ENCODE results near the gene RILP. TPM values are rescaled to one million over a fixed set of nuclear protein-coding genes. Genes with fewer than 3 reads are reported as not detected.

The RILP gene
- polyA plus RNA-seq, 2 of the 4 experiments (the other 2 are of a cell fraction), result 6.4 to 6.8 TPM

DNA sequence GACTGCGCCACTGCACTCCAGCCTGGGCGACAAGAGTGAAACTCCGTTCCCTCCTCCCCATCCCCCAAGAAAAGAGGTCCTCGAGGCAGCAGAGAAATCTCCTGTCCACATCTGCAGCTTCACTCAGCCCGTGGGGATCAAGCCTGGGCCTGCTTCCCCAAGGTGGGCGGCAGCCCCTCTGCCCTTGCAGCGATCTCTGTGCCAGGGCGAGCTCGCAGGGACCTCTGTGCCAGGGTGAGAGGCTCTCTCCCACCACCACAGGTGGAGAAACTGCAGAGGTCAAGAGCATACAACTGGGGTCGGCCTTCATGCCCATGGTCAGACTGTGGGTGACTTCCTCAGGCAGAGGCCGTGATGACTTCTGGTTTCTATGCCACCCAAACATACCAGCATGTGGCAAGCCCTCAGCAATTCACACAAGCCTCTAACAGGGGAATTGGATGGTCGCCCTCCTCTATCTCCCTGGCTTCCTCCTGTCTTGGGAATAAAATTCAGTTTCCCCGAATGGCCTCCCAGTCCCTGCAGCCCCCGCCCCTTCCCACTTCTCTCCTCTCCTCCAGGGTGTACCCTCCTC, 26.5 kb downstream of the RILP start (continued):
- TF ChIP-seq POLR2A (IDR thresholded peaks at IDR 0.05; ENCODE audit: low read length), result no peak
- no peak for TF ChIP-seq EHF (CRISPR knock-in tag; IDR thresholded peaks at IDR 0.05)
- TF ChIP-seq PHF8 (IDR thresholded peaks at IDR 0.05; ENCODE audit: borderline replicate concordance, low read depth), result no peak
- TF ChIP-seq HOXA7 (CRISPR knock-in tag; IDR thresholded peaks at IDR 0.05), result no peak
- no peak for TF ChIP-seq RNF2 (IDR thresholded peaks at IDR 0.05; ENCODE audit: borderline replicate concordance, low read depth)
- TF ChIP-seq TP53 (CRISPR knock-in tag; IDR thresholded peaks at IDR 0.05), result no peak
- no peak for TF ChIP-seq JUNB (IDR thresholded peaks at IDR 0.05)
- no peak for TF ChIP-seq ZFP36 (IDR thresholded peaks at IDR 0.05; ENCODE audit: borderline replicate concordance, partially characterized antibody)

GRCh38 chr17:1621273-1621954, 28.3 kb downstream of the RILP start:
- 79% methylated on average over 22 of the region's 22 CpGs for WGBS (ENCODE audit: missing lambda C conversion rate)
- no peak for DNase-seq (ENCODE audit: low read depth in 1 of 2, low spot score in 1 of 2)
- Histone ChIP-seq H3K4me3 (no peak overlapping the region), H3K4me1 (peaks cover 17% of the 10 kb centered on the region), H3K4me2 (no peak overlapping the region), H3K27ac (no peak overlapping the region), H3K9me3 (no peaks in the 10 kb centered on the region)
- CTCF ChIA-PET, result interaction anchor here (1.3 to 18.3 kb wide), 6 partner anchors 8 to 46 kb away, joined by 3 to 263 read pairs (median 6); partner anchors contain the start of gene SLC43A2
- POLR2A ChIA-PET, result no interaction called here
- TF ChIP-seq KDM1A (IDR thresholded peaks at IDR 0.05; ENCODE audit: low read depth) (no peak), HOXB5 (CRISPR knock-in tag; IDR thresholded peaks at IDR 0.05) (no peak), GATA3 (IDR thresholded peaks at IDR 0.05; ENCODE audit: borderline replicate concordance) (no peak)
- FAIRE-seq, result no peak
- no peak for ATAC-seq

GRCh38 chr17:1620486-1620885, 29.2 kb downstream of the RILP start:
- peak overlapping the region in 1 of 2 experiments; percentile 25; a peak in 1 of 6 replicates for H3K27ac ChIP-seq
- no peak for FAIRE-seq
- WGBS (ENCODE audit: missing lambda C conversion rate), result 75% methylated on average over 10 of the region's 13 CpGs

More at GRCh38 chr17:1620486-1620885, 29.2 kb downstream of the RILP start:
- TF ChIP-seq JUNB (IDR thresholded peaks at IDR 0.05), result no peak
- TF ChIP-seq USF2 (IDR thresholded peaks at IDR 0.05), result no peak
- TF ChIP-seq FOSB (CRISPR knock-in tag; IDR thresholded peaks at IDR 0.05), result no peak
- TF ChIP-seq ZSCAN20 (CRISPR knock-in tag; IDR thresholded peaks at IDR 0.05), result no peak
- TF ChIP-seq EHMT2 (IDR thresholded peaks at IDR 0.05; ENCODE audit: low read depth), result no peak
- no peak for TF ChIP-seq ZNF302 (CRISPR knock-in tag; IDR thresholded peaks at IDR 0.05)
- TF ChIP-seq TFCP2L1 (CRISPR knock-in tag; IDR thresholded peaks at IDR 0.05), result no peak
- TF ChIP-seq RAD21 (conservative IDR thresholded peaks at IDR 0.05 in 1 of 2, IDR thresholded peaks at IDR 0.05 in 1 of 2), result no peak
- TF ChIP-seq PBX3 (IDR thresholded peaks at IDR 0.05), result no peak
- no peak for TF ChIP-seq MAZ (IDR thresholded peaks at IDR 0.05; ENCODE audit: borderline replicate concordance, low read depth, low read length)
- no peak for TF ChIP-seq HOXA7 (CRISPR knock-in tag; IDR thresholded peaks at IDR 0.05)
- no peak for TF ChIP-seq FOXS1 (CRISPR knock-in tag; IDR thresholded peaks at IDR 0.05)
- TF ChIP-seq ZFP36 (IDR thresholded peaks at IDR 0.05; ENCODE audit: borderline replicate concordance, partially characterized antibody), result no peak
- TF ChIP-seq HES2 (IDR thresholded peaks at IDR 0.05), result no peak
- TF ChIP-seq RFX5 (IDR thresholded peaks at IDR 0.05), result no peak
- TF ChIP-seq TP53 (CRISPR knock-in tag; IDR thresholded peaks at IDR 0.05), result no peak
- no peak for TF ChIP-seq MAFK (IDR thresholded peaks at IDR 0.05; ENCODE audit: partially characterized antibody)
- TF ChIP-seq, protein P1, sequence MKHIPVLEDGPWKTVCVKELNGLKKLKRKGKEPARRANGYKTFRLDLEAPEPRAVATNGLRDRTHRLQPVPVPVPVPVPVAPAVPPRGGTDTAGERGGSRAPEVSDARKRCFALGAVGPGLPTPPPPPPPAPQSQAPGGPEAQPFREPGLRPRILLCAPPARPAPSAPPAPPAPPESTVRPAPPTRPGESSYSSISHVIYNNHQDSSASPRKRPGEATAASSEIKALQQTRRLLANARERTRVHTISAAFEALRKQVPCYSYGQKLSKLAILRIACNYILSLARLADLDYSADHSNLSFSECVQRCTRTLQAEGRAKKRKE (CRISPR knock-in tag; IDR thresholded peaks at IDR 0.05; ENCODE audit: low read depth), result no peak
- Histone ChIP-seq H3K4me3 (no peak overlapping the region), H3K4me1 (peaks cover 17% of the 10 kb centered on the region), H3K4me2 (no peak overlapping the region), H3K9me3 (no peaks in the 10 kb centered on the region)
- POLR2A ChIA-PET, result no interaction called here
- ATAC-seq (no peak), DNase-seq (ENCODE audit: low read depth in 1 of 2, low spot score in 1 of 2) (no peak)
- CTCF ChIA-PET, result interaction anchor here (9.4 to 18.3 kb wide), 2 partner anchors 8 to 45 kb away, joined by 116 to 263 read pairs; partner anchors contain the start of gene SLC43A2

Measured in A549 (cell line).